GM21576 (cell line): ENCODE measurements around the gene EDA2R.

ENCODE experiments used
- ATAC-seq: cut with Tn5 transposase; IDR thresholded peaks from one replicate; pipeline ENCODE4 v1.9.1; 2021; ENCODE audit warnings: mild to moderate bottlenecking, moderate library complexity; ENCODE audit not compliant: unreplicated experiment

EDA2R gene

GRCh38 chrX:66638591-66639500 lies at the start of gene EDA2R:
TSS of gene EDA2R (minus strand) at chrX:66639078. CDS start at chrX:66616020, 23,058 bp downstream.
- ATAC-seq, result peak; percentile 94

GRCh38 chrX:66684196-66684595 lies 45.3 kb upstream of the EDA2R start:
- no peak for ATAC-seq

DNA sequence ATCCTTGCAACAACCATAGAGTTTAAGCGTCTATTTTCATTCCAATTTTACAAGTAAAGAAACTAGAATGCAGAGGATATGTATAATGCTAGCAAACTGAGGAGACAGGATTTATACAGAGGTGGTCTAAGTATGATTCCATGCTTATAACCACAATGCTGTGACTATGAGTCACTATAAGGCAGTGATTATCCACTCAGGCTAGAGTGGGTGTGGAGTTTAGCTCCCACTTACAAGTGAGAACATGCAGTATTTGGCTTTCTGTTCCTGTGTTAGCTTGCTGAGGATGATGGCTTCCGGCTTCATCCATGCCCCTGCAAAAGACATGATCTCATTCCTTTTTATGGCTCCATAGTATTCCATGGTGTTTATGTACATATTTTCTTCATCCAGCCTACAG lies 41.6 kb upstream of the EDA2R start:
- no peak for ATAC-seq

GRCh38 chrX:66677430-66677829 lies 38.6 kb upstream of the EDA2R start:
- no peak for ATAC-seq

DNA sequence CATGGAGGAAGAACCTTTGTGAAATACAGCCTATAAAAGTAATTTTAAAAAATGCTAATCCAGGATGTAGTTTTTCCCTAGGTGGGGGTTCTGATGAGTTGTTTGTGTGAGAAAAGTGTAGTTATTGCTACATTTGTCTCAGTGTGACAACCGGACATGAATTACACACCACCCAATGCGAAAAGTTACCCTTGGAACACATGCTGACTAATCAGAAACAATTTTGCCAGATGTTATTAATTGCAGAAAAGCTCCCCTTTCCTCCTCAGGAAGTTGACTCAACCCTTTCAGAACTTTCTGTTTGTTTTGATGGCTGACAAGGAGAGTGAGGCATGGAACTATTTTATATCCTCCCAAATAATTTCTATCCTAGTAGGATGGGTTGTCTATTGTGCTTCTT lies 38.1 kb upstream of the EDA2R start:
- no peak for ATAC-seq

- no peak for ATAC-seq
These were observed 37.5 kb upstream of the EDA2R start for GRCh38 chrX:66676413-66676812.

DNA sequence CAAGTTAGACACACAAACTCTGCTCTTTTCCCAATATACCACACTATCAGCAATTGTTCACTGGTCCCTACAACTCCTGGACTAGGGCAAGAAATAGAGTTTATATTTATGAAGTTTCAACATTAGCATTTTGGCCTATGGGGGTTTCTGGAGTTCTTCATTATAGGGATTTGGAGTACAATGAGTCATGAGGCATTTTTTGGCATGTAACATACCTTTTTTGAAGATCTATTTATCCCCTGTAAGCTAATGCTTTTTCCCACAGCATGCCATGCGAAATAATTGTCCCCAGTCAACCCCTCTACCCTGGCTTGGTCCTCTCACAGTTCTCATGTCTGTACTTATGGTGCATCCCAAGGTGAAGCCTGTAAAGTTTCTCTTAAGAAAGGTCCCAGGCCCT lies 36.7 kb upstream of the EDA2R start:
- ATAC-seq, result no peak

DNA sequence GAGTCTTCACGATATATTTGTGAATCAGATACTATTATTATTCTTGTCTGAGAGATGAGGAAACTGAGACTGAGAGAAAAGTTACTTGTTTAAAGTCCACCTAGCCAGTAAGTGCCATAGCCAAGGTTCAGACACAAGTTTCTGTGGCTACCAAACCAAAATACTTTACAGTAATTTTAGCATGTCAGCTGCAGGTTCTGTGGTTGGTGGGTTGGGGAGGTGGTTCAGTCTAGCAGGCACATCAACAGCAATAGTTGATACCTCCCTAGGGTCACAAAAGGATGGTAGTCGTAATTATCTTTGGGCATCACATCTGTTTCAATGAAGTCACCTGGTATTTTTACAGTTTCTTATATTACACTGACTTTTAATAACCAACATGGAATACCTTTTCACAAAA lies 35.6 kb upstream of the EDA2R start:
- ATAC-seq, result no peak

DNA sequence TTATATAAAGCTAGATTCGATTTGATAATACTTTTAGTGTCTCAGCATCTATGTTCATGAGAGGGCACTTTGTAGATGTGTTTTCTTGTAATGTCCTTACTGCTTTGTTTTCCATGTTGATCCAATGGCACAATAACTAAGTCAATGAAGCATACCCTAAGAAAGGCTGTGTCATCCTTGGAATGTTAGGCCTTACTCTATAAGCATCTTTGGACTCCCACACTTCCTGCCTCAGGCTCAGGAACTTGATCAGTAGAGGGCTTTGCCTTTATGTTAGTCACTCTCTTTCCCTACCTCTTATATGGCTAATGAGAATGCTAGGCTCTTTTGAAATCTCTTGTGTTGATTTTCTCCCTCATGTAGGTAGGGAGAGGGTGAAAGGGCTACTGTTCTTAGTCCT lies 33.2 kb upstream of the EDA2R start:
- ATAC-seq, result no peak

DNA sequence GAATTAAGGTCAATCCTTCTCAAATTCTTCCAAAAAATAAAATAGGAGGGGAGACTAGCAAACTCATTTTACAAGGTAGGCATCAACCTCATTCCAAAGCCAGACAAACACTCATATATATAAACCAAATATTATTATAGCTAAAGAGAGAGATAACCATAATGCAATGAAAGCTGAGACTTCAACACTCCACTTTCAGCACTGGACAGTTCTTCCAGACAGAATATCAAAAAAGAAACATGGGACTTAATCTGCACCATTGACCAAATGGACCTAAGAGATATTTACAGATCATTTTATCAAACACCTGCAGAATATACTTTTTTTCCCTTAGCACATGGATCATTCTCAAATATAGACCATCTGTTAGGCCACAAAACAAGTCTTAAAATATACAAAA lies 15.5 kb upstream of the EDA2R start:
- no peak for ATAC-seq

DNA sequence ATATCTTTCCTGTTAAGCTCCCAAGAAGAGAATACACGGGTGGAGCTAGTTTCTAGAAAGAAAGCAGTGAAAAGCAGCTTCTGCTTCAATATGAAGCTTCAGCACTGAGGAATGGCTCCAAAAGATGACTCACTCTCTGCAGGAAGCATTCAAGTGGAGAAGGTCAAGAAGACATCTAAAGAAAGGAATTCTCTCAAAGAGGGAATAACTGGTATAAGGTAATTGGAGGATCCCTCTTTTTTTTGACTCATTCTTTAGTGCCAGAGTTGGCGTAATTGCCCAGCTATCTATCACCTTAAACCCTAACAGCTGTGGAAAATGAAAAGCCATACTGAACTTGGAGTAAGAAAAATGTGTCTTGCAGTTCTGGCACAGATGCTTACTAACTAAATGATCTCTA lies 3.5 kb downstream of the EDA2R start:
- ATAC-seq, result no peak

GRCh38 chrX:66634272-66634671 lies 4.6 kb downstream of the EDA2R start:
- no peak for ATAC-seq

DNA sequence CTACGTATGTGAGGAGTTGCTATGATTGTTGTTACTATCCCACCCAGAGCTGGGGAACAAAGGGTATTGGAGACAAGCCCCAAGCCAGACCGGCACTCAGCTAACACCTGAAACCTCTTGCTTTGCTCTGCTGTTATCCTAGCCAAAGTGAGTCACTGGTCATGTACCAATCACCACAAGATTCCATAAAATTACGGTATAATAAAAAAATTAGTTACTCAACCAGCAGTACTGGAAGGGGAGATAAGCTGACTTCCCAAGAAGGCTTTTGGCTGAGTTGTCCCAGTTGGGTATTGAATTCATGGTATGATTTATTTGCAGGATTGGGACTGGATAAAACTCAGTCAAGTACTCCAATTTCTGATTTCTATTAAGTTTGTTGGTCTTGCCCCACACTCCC lies 5.3 kb downstream of the EDA2R start:
- ATAC-seq, result no peak

GRCh38 chrX:66632981-66633380 lies 5.9 kb downstream of the EDA2R start:
- no peak for ATAC-seq

DNA sequence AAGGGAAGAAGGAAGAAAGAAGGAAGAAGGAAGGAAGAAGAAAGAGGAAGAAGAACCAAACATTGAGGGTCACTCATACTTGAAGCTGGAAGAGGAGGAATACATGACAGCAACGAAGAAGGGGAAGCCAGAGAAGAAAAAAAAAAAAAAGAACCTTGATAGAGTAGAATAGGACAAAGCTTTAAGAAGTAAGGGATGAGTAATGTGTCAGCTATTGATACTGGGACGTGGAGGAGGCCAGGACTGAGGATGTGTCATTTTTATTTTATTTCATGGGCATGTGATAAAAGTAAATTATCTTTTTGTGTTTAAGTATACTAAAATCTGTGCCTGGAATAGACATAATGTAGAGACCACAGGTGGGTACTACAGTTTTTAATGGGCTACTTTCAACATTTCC lies 6.4 kb downstream of the EDA2R start:
- no peak for ATAC-seq

GRCh38 chrX:66625525-66625924 lies 13.4 kb downstream of the EDA2R start:
- peak; percentile 62 for ATAC-seq

- ATAC-seq, result no peak
These were observed 16.7 kb downstream of the EDA2R start for GRCh38 chrX:66622209-66622608.

- ATAC-seq, result no peak
These were observed 21.9 kb downstream of the EDA2R start for GRCh38 chrX:66616944-66617343.

GRCh38 chrX:66602381-66602938 lies 36.4 kb downstream of the EDA2R start:
- ATAC-seq, result no peak

GRCh38 chrX:66601522-66601921 lies 37.4 kb downstream of the EDA2R start:
- no peak for ATAC-seq

DNA sequence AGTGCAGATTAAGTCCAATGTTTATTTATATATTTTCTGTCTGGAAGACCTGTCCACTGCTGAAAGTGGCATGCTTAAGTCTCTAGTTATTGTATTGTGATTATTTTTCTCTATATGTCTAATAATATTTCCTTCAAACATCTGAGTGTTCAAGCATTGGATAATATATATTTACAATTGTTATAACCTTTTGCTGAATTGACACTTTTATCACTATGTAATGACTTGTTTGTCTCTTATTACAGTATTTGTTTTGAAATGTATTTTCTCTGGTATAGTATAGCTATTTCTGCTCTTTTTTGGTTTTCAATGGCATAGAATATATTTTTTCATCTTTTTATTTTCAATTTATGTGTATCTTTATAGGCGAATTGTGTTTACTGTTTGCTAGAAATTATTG lies 59.7 kb downstream of the EDA2R start:
- no peak for ATAC-seq

DNA sequence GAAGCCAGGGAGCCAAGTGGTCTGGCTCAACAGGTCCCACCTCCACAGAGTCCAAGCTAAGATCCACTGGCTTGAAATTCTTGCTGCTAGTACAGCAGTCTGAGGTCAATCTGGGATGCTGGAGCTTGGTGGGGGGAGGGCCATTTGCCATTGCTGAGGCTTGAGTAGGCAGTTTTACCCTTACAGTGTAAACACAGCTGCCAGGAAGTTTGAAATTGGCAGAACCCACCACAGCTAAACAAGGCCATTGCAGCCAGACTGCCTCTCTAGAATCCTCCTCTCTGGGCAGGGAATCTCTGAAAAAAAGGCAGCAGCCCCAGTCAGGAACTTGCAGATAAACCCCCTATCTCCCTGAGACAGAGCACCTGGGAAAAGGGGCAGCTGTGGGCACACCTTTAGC lies 84.9 kb downstream of the EDA2R start:
- no peak for ATAC-seq
